Stimulated activated CD4-positive, alpha-beta T cell treated with anti-CD3 and anti-CD28 coated beads, TNF-alpha, amount 100 ng/mL, for 48 hours (primary cell): ENCODE measurements around the gene CATSPERE.
"Not testable (repeated sequence)": the region's sequence is repeated elsewhere in the genome, so short reads cannot be mapped to it uniquely, and the experiment has no call there.

Experiments
- DNase-seq, 3 donors: peaks; one replicate each; pipeline ENCODE4 v3.0.0-alpha.2; 2020; ENCODE audit warnings: low read depth in 3 of 3

Gene CATSPERE

GRCh38 chr1:244628789-244629188, 167.7 kb downstream of the CATSPERE start:
- no peak for DNase-seq

- no peak for DNase-seq
These were observed 172.1 kb downstream of the CATSPERE start for GRCh38 chr1:244633140-244633539.

- DNase-seq = no peak
These were observed 173.5 kb downstream of the CATSPERE start for GRCh38 chr1:244634546-244634945.

- no peak for DNase-seq
These were observed 175.6 kb downstream of the CATSPERE start for GRCh38 chr1:244636488-244637259.

- DNase-seq = no peak
These were observed 178.5 kb downstream of the CATSPERE start for GRCh38 chr1:244639561-244639960.

- no peak for DNase-seq
These were observed 179.8 kb downstream of the CATSPERE start for GRCh38 chr1:244640917-244641316.

GRCh38 chr1:244642526-244642925, 181.5 kb downstream of the CATSPERE start:
- no peak for DNase-seq

- no peak for DNase-seq
These were observed 181.9 kb downstream of the CATSPERE start for GRCh38 chr1:244642988-244643387.

- no peak for DNase-seq
These were observed 184.3 kb downstream of the CATSPERE start for GRCh38 chr1:244645414-244645813.

GRCh38 chr1:244645890-244646289, 184.8 kb downstream of the CATSPERE start:
- DNase-seq = no peak

GRCh38 chr1:244647819-244648218, 186.7 kb downstream of the CATSPERE start:
- DNase-seq = no peak

GRCh38 chr1:244651956-244652622, 191.0 kb downstream of the CATSPERE start:
- no peak for DNase-seq

- DNase-seq = peak; percentile 94 to 96 (median 95)
These were observed 191.8 kb downstream of the CATSPERE start, which contains the start of gene DESI2 for GRCh38 chr1:244652623-244653438. DESI2 (plus strand) TSS chr1:244653126; CDS start chr1:244653314, 188 bp downstream.

GRCh38 chr1:244653439-244654107, 192.5 kb downstream of the CATSPERE start:
- DNase-seq = peak in 1 of 3 donors; percentile 12

GRCh38 chr1:244654108-244655038, 193.3 kb downstream of the CATSPERE start:
- no peak for DNase-seq

- DNase-seq = no peak
These were observed 194.1 kb downstream of the CATSPERE start for GRCh38 chr1:244655186-244655585.

- no peak for DNase-seq
These were observed 196.3 kb downstream of the CATSPERE start for GRCh38 chr1:244657421-244657820.

- DNase-seq = no peak
These were observed 198.6 kb downstream of the CATSPERE start for GRCh38 chr1:244659694-244660093.

GRCh38 chr1:244660595-244660994, 199.5 kb downstream of the CATSPERE start:
- no peak for DNase-seq

- DNase-seq = not testable (repeated sequence)
These were observed 200.7 kb downstream of the CATSPERE start for GRCh38 chr1:244661569-244662312.
